Measurements from ENCODE around the gene NUBP2. TPM values are rescaled to one million over a fixed set of nuclear protein-coding genes. Genes with fewer than 3 reads are reported as not detected.
A peak's percentile ranks its signal among the peaks of the same experiment; 100 is the strongest.

Gene NUBP2
- total and polyA plus RNA-seq, 2 experiments from 2014 or later = 79.4 to 175 TPM

GRCh38 chr16:1776991-1777374 is 5.8 kb upstream of the NUBP2 start:
- H3K36me3 ChIP-seq (ENCODE audit: insufficient read depth) = no peaks in the 10 kb centered on the region
- no peaks in the 10 kb centered on the region for H3K27me3 ChIP-seq (ENCODE audit: insufficient read depth)
- no peak overlapping the region for H3K4me3 ChIP-seq
- H3K27ac ChIP-seq (ENCODE audit: low read depth) = no peak overlapping the region
- H3K79me2 ChIP-seq (replicated peaks; ENCODE audit: insufficient read depth) = peaks cover 15% of the 10 kb centered on the region
- peaks cover 30% of the 10 kb centered on the region for H3K27me3 Mint-ChIP-seq (ENCODE audit: insufficient read depth, low read depth, poor library complexity)
- no peak overlapping the region for H3K4me2 ChIP-seq
- H3K9me2 ChIP-seq (ENCODE audit: insufficient read depth) = no peaks in the 10 kb centered on the region
- peaks cover 11% of the 10 kb centered on the region; the same call in 2 of the 3 replicates for H3K9me3 Mint-ChIP-seq
- no peak for ATAC-seq
- no peak overlapping the region for H3K4me3 Mint-ChIP-seq
- H3K4me1 Mint-ChIP-seq = peaks cover 7% of the 10 kb centered on the region
- no peak overlapping the region for H2AFZ ChIP-seq
- peaks cover 13% of the 10 kb centered on the region; the same call in 1 of the 2 replicates for H4K20me1 ChIP-seq (replicated peaks; ENCODE audit: insufficient read depth)
- H3F3A ChIP-seq (replicated peaks; ENCODE audit: low read depth) = peaks cover 10% of the 10 kb centered on the region; the same call in 1 of the 2 replicates
- H3K36me3 Mint-ChIP-seq (ENCODE audit: low read depth) = peaks cover 18% of the 10 kb centered on the region
- H3K27ac Mint-ChIP-seq = no peak overlapping the region
- peaks cover 4% of the 10 kb centered on the region; the same call in 1 of the 2 replicates for H3K4me1 ChIP-seq (ENCODE audit: insufficient read depth)
- TF ChIP-seq POLR2AphosphoS5 (IDR thresholded peaks at IDR 0.05; ENCODE audit: low read depth) (no peak), NANOG (IDR thresholded peaks at IDR 0.05; ENCODE audit: borderline replicate concordance) (no peak), STAT1 (IDR thresholded peaks at IDR 0.05; ENCODE audit: unreplicated experiment) (no peak)
- TF ChIP-seq, protein P1, sequence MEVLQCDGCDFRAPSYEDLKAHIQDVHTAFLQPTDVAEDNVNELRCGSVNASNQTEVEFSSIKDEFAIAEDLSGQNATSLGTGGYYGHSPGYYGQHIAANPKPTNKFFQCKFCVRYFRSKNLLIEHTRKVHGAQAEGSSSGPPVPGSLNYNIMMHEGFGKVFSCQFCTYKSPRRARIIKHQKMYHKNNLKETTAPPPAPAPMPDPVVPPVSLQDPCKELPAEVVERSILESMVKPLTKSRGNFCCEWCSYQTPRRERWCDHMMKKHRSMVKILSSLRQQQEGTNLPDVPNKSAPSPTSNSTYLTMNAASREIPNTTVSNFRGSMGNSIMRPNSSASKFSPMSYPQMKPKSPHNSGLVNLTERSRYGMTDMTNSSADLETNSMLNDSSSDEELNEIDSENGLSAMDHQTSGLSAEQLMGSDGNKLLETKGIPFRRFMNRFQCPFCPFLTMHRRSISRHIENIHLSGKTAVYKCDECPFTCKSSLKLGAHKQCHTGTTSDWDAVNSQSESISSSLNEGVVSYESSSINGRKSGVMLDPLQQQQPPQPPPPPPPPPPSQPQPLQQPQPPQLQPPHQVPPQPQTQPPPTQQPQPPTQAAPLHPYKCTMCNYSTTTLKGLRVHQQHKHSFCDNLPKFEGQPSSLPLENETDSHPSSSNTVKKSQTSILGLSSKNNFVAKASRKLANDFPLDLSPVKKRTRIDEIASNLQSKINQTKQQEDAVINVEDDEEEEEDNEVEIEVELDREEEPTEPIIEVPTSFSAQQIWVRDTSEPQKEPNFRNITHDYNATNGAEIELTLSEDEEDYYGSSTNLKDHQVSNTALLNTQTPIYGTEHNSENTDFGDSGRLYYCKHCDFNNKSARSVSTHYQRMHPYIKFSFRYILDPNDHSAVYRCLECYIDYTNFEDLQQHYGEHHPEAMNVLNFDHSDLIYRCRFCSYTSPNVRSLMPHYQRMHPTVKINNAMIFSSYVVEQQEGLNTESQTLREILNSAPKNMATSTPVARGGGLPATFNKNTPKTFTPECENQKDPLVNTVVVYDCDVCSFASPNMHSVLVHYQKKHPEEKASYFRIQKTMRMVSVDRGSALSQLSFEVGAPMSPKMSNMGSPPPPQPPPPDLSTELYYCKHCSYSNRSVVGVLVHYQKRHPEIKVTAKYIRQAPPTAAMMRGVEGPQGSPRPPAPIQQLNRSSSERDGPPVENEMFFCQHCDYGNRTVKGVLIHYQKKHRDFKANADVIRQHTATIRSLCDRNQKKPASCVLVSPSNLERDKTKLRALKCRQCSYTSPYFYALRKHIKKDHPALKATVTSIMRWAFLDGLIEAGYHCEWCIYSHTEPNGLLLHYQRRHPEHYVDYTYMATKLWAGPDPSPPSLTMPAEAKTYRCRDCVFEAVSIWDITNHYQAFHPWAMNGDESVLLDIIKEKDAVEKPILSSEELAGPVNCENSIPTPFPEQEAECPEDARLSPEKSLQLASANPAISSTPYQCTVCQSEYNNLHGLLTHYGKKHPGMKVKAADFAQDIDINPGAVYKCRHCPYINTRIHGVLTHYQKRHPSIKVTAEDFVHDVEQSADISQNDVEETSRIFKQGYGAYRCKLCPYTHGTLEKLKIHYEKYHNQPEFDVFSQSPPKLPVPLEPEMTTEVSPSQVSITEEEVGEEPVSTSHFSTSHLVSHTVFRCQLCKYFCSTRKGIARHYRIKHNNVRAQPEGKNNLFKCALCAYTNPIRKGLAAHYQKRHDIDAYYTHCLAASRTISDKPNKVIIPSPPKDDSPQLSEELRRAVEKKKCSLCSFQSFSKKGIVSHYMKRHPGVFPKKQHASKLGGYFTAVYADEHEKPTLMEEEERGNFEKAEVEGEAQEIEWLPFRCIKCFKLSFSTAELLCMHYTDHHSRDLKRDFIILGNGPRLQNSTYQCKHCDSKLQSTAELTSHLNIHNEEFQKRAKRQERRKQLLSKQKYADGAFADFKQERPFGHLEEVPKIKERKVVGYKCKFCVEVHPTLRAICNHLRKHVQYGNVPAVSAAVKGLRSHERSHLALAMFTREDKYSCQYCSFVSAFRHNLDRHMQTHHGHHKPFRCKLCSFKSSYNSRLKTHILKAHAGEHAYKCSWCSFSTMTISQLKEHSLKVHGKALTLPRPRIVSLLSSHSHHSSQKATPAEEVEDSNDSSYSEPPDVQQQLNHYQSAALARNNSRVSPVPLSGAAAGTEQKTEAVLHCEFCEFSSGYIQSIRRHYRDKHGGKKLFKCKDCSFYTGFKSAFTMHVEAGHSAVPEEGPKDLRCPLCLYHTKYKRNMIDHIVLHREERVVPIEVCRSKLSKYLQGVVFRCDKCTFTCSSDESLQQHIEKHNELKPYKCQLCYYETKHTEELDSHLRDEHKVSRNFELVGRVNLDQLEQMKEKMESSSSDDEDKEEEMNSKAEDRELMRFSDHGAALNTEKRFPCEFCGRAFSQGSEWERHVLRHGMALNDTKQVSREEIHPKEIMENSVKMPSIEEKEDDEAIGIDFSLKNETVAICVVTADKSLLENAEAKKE (CRISPR knock-in tag; IDR thresholded peaks at IDR 0.05) = no peak
- DNase-seq (ENCODE audit: low spot score) = no peak

- Histone ChIP-seq H3K4me2 (no peak overlapping the region), H3K79me2 (replicated peaks; ENCODE audit: insufficient read depth) (peaks cover 12% of the 10 kb centered on the region), H3F3A (replicated peaks; ENCODE audit: low read depth) (0 out of 2 replicates have a peak, but pooled peaks cover 5% of the 10 kb centered on the region), H3K36me3 (ENCODE audit: insufficient read depth) (no peaks in the 10 kb centered on the region), H3K4me3 (no peak overlapping the region), H3K9me2 (ENCODE audit: insufficient read depth) (no peaks in the 10 kb centered on the region), H3K27me3 (ENCODE audit: insufficient read depth) (no peaks in the 10 kb centered on the region), H3K4me1 (ENCODE audit: insufficient read depth) (peaks cover 4% of the 10 kb centered on the region; the same call in 1 of the 2 replicates), H4K20me1 (replicated peaks; ENCODE audit: insufficient read depth) (peaks cover 13% of the 10 kb centered on the region; the same call in 1 of the 2 replicates), H2AFZ (no peak overlapping the region), H3K27ac (ENCODE audit: low read depth) (no peak overlapping the region)
- Mint-ChIP-seq H3K9me3 (peaks cover 7% of the 10 kb centered on the region; the same call in 1 of the 3 replicates), H3K27ac (no peak overlapping the region), H3K27me3 (ENCODE audit: insufficient read depth, low read depth, poor library complexity) (peaks cover 27% of the 10 kb centered on the region), H3K4me1 (peaks cover 5% of the 10 kb centered on the region), H3K4me3 (no peak overlapping the region), H3K36me3 (ENCODE audit: low read depth) (peaks cover 12% of the 10 kb centered on the region; the same call in 2 of the 3 replicates)
- ATAC-seq (no peak), DNase-seq (ENCODE audit: low spot score) (no peak)
- TF ChIP-seq EZH2phosphoT487 (IDR thresholded peaks at IDR 0.05; ENCODE audit: unreplicated experiment) (no peak), POLR2AphosphoS5 (IDR thresholded peaks at IDR 0.05; ENCODE audit: low read depth) (0 out of 2 replicates have a peak, but pooled peaks have one; percentile 30), STAT1 (IDR thresholded peaks at IDR 0.05; ENCODE audit: unreplicated experiment) (no peak)
These were observed 5.2 kb upstream of the NUBP2 start for GRCh38 chr16:1777375-1778199.
